Activated B cell treated with CpG ODN at 0.5 μM for 24 hours (primary cell): ENCODE data around the gene RGP1. TPM values are rescaled to one million over a fixed set of nuclear protein-coding genes. Genes with fewer than 3 reads are reported as not detected.

Source experiments
- ATAC-seq: fragments of 200-7000 bp; cut with Tn5 transposase; one replicate; pipeline ENCODE4 v1.10.0; 2021; ENCODE audit warnings: low read depth, mild to moderate bottlenecking, moderate library complexity
- CTCF ChIA-PET: fragments of 350-600 bp; sonication (Branson Sonifier 250); formaldehyde crosslinking; loops from one replicate; lab custom pipeline; 2021; ENCODE audit warnings: antibody characterized with exemption; lab: Charles Lee
- POLR2A ChIA-PET: fragments of 350-600 bp; sonication (Branson Sonifier 250); formaldehyde crosslinking; loops from one replicate; lab custom pipeline; 2021; ENCODE audit warnings: antibody characterized with exemption; lab: Charles Lee
- DNase-seq: peaks from one replicate; pipeline ENCODE4 v3.0.0; 2022
- H3K27ac Mint-ChIP-seq: one replicate; pipeline ENCODE4 v1.8.0; 2020; ENCODE audit warnings: mixed read lengths
- H3K27me3 Mint-ChIP-seq: one replicate; pipeline ENCODE4 v1.8.0; 2021; ENCODE audit warnings: mixed read lengths
- H3K36me3 Mint-ChIP-seq: one replicate; pipeline ENCODE4 v1.8.0; 2021; ENCODE audit warnings: low read depth, mixed read lengths
- H3K4me1 Mint-ChIP-seq: one replicate; pipeline ENCODE4 v1.8.0; 2021; ENCODE audit warnings: mixed read lengths
- H3K4me3 Mint-ChIP-seq: one replicate; pipeline ENCODE4 v1.8.0; 2020; ENCODE audit warnings: mild to moderate bottlenecking, mixed read lengths
- H3K9me3 Mint-ChIP-seq: one replicate; pipeline ENCODE4 v1.8.0; 2020; ENCODE audit warnings: mixed read lengths
- intact Hi-C: fragments of 100-400 bp; cut with micrococcal nuclease; formaldehyde crosslinking; loops from one replicate; pipeline ENCODE4 v1.15.1; 2024
- total RNA-seq: library from RNA; stranded (reverse); gene quantifications from 2 replicates; pipeline ENCODE4 v1.2.3, GENCODE V29; 2022
- TF ChIP-seq, protein P1 (sequence below): fragments of 200-600 bp; IDR thresholded peaks from one replicate; pipeline ENCODE4 v1.8.0; 2022; ENCODE audit warnings: antibody characterized with exemption, mild to moderate bottlenecking

Gene RGP1
- total RNA-seq, 1 donor from 2014 or later: 25.4 TPM

DNA sequence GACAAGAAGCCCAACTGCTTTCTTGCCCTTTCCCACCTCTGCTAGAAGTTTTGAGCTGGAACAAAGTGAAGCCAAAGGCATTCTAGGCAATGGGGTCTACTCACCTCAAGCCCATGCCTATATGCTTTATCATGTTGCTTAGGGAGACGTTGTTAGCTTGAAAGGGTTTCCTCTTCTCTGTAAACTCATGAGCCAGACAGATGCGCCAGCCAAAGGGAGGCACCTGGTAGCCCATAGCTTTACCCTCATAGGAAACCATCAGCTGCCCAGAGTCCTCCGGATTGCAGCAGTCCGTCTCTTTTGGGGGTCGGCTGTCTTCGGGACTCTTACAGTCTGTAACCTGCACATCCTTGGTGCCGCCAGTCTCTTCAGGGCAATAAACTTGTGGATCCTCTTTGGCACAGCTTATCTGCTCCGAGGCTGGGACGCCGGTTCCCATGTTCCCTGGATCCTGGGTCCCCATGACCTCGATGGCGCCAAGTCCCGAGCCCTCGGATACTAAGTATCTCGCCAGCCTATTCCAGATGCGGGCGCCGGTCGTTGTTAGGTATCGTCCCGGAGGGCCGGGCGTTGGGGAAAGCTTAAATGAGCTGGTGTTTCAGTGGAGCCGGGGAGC is 737 bp upstream of the RGP1 start:
- H3K4me3 Mint-ChIP-seq: peak overlapping the region; percentile 90
- H3K27me3 Mint-ChIP-seq: no peaks in the 10 kb centered on the region
- ChIA-PET CTCF (interaction anchor here (0.7 to 6.0 kb wide), 10 partner anchors 8 to 145 kb away, joined by 3 to 51 read pairs (median 7); no protein-coding TSS in a partner anchor), POLR2A (interaction anchor here (0.6 to 6.2 kb wide), 15 partner anchors 8 to 132 kb away, joined by 3 to 67 read pairs (median 4); partner anchors contain the start of genes CCDC107, CREB3, HINT2 and RMRP)
- peaks cover 47% of the 10 kb centered on the region for H3K4me1 Mint-ChIP-seq
- no peaks in the 10 kb centered on the region for H3K9me3 Mint-ChIP-seq
- peak overlapping the region; percentile 79 for H3K27ac Mint-ChIP-seq
- peaks cover 57% of the 10 kb centered on the region for H3K36me3 Mint-ChIP-seq
- ATAC-seq (no peak), DNase-seq (no peak)
- TF ChIP-seq, protein P1, sequence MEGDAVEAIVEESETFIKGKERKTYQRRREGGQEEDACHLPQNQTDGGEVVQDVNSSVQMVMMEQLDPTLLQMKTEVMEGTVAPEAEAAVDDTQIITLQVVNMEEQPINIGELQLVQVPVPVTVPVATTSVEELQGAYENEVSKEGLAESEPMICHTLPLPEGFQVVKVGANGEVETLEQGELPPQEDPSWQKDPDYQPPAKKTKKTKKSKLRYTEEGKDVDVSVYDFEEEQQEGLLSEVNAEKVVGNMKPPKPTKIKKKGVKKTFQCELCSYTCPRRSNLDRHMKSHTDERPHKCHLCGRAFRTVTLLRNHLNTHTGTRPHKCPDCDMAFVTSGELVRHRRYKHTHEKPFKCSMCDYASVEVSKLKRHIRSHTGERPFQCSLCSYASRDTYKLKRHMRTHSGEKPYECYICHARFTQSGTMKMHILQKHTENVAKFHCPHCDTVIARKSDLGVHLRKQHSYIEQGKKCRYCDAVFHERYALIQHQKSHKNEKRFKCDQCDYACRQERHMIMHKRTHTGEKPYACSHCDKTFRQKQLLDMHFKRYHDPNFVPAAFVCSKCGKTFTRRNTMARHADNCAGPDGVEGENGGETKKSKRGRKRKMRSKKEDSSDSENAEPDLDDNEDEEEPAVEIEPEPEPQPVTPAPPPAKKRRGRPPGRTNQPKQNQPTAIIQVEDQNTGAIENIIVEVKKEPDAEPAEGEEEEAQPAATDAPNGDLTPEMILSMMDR: no peak
- intact Hi-C loops: loop anchor here (5.0 kb wide), 1 partner anchor 101 kb away; no protein-coding TSS in a partner anchor

DNA sequence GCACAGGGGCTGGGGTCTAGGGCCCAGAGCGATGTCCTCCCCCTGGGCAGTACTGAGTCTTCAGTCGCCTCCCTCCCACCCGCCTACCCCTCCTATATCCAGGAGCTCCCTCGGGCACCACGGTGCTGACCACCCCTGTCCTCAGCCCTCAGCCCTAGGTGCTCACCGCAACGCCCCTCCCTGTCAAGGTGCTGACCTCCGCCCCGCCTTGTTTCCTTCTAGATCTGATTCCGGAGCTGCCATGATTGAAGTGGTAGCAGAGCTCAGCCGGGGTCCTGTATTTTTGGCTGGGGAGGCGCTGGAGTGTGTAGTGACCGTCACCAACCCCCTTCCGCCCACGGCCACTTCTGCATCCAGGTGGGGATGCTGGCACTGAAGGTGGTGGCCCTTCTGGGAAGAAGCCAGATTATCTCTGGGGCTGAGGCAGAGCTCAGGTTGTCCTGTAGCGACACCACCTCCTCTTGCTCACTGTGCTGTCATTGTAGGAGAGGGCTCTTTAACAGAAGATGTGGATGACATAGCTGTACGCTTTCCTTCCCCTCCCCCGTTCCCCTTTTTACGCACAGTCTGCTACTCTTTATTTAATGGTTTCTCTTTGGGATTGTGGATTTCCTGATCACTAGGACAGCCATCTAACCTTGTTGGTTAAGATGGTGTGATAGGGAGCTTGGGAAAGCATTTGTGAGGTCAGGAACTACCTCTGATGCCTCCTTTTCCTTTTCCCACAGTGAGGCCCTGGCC is 598 bp downstream of the RGP1 start:
- Mint-ChIP-seq H3K4me3 (peak overlapping the region; percentile 93), H3K4me1 (peaks cover 44% of the 10 kb centered on the region), H3K36me3 (peaks cover 54% of the 10 kb centered on the region), H3K27me3 (no peaks in the 10 kb centered on the region), H3K27ac (peak overlapping the region; percentile 88), H3K9me3 (no peaks in the 10 kb centered on the region)
- TF ChIP-seq, protein P1: no peak
- intact Hi-C loops: loop anchor here (1.0 to 5.0 kb wide), 6 partner anchors 8 to 145 kb away; partner anchors contain the start of genes CREB3, HINT2 and TLN1
- no peak for DNase-seq
- ChIA-PET CTCF (interaction anchor here (0.7 to 6.0 kb wide), 10 partner anchors 11 to 146 kb away, joined by 3 to 51 read pairs (median 5); partner anchors contain the start of gene CCDC107), POLR2A (interaction anchor here (0.5 to 6.2 kb wide), 23 partner anchors 10 to 646 kb away, joined by 3 to 67 read pairs (median 4); partner anchors contain the start of genes CCDC107, CREB3, HINT2 and RMRP)
- peak; percentile 47 for ATAC-seq

DNA sequence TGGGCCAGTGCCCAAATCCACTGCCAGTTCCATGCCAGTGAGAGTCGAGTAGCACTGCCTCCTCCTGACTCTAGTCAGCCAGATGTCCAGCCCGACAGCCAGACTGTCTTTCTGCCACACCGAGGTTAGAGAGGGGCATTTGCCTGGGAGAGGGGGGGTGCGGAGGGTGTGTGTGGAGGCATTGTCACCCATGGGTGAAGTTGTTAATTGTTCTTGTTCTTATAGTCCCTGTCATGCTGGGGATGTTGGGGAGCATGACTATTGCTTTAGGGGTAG is 1.1 kb downstream of the RGP1 start:
- POLR2A ChIA-PET: interaction anchor here (0.5 to 6.2 kb wide), 10 partner anchors 13 to 133 kb away, joined by 3 to 67 read pairs (median 6); partner anchors contain the start of genes CCDC107, CREB3, HINT2 and RMRP
- H3K4me1 Mint-ChIP-seq: peaks cover 46% of the 10 kb centered on the region

DNA sequence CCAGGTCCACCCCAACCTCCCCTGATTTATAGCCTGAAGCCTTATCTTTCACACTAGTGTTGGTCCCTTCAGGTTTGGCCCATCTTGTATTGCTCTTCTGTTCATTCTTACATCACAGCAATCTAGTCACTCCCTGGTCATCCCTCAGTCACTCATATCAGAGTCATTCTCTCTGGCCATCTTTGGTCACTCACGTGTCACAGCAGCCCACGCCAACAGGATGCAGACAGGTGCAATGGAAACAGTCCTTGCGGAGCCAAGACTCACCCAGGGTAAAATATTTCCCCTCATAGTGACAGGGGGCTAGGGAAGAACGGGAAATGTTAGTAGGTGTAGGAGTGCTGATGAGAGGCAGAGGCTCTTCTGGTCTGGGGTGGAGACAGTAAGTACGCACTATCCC is 4.4 kb downstream of the RGP1 start:
- no peak for DNase-seq
- peaks cover 45% of the 10 kb centered on the region for H3K4me1 Mint-ChIP-seq
- H3K27ac Mint-ChIP-seq: no peak overlapping the region
- H3K27me3 Mint-ChIP-seq: no peaks in the 10 kb centered on the region
- ChIA-PET CTCF (interaction anchor here (0.8 to 1.2 kb wide), 2 partner anchors 17 to 279 kb away, joined by 3 to 4 read pairs; no protein-coding TSS in a partner anchor), POLR2A (interaction anchor here (1.7 kb wide), 1 partner anchor 22 kb away, joined by 5 read pairs; the partner anchor contains the start of genes CREB3 and TLN1)
- ATAC-seq: no peak
- peaks cover 56% of the 10 kb centered on the region for H3K36me3 Mint-ChIP-seq
- TF ChIP-seq, protein P1: no peak
- no peaks in the 10 kb centered on the region for H3K9me3 Mint-ChIP-seq
- intact Hi-C loops: no loop called here
- H3K4me3 Mint-ChIP-seq: no peak overlapping the region

More for the DNA sequence above, 1.1 kb downstream of the RGP1 start:
- Mint-ChIP-seq H3K36me3 (peaks cover 55% of the 10 kb centered on the region), H3K4me3 (peak overlapping the region; percentile 93), H3K27ac (peak overlapping the region; percentile 88), H3K27me3 (no peaks in the 10 kb centered on the region), H3K9me3 (no peaks in the 10 kb centered on the region)
- DNase-seq: no peak
- no peak for ATAC-seq
- TF ChIP-seq, protein P1: no peak
- intact Hi-C loops: no loop called here
- CTCF ChIA-PET: interaction anchor here (1.2 to 6.0 kb wide), 6 partner anchors 15 to 147 kb away, joined by 3 to 51 read pairs (median 7); no protein-coding TSS in a partner anchor
